Upper lobe of left lung (tissue), 4 donors: ENCODE measurements around the gene GAB2.

Experiments
- POLR2A ChIP-seq, 4 donors: fragments of 450-650 bp; IDR thresholded peaks; one replicate each; pipeline ENCODE4 v1.5.1; 2016 to 2017; ENCODE audit warnings: antibody characterized with exemption in 4 of 4, mild to moderate bottlenecking in 2 of 4
- POLR2AphosphoS5 ChIP-seq, 2 donors: sonication (generic); formaldehyde crosslinking; IDR thresholded peaks; one replicate each; pipeline ENCODE4 v1.5.1; 2017; ENCODE audit warnings: antibody characterized with exemption in 2 of 2
- TF ChIP-seq, protein P1 (sequence below), 6 experiments: fragments of 450-650 bp in 4 of 6; fragments of 200-600 bp in 2 of 6; sonication (generic) in 2 of 6; IDR thresholded peaks; one replicate each; pipeline ENCODE4 v1.5.1; 2016 to 2019; ENCODE audit warnings: antibody characterized with exemption in 6 of 6

GRCh38 chr11:78391424-78391823, 26.2 kb downstream of the GAB2 start:
- TF ChIP-seq POLR2A (IDR thresholded peaks at IDR 0.05) (no peak), POLR2AphosphoS5 (IDR thresholded peaks at IDR 0.05) (no peak)
- TF ChIP-seq, protein P1, sequence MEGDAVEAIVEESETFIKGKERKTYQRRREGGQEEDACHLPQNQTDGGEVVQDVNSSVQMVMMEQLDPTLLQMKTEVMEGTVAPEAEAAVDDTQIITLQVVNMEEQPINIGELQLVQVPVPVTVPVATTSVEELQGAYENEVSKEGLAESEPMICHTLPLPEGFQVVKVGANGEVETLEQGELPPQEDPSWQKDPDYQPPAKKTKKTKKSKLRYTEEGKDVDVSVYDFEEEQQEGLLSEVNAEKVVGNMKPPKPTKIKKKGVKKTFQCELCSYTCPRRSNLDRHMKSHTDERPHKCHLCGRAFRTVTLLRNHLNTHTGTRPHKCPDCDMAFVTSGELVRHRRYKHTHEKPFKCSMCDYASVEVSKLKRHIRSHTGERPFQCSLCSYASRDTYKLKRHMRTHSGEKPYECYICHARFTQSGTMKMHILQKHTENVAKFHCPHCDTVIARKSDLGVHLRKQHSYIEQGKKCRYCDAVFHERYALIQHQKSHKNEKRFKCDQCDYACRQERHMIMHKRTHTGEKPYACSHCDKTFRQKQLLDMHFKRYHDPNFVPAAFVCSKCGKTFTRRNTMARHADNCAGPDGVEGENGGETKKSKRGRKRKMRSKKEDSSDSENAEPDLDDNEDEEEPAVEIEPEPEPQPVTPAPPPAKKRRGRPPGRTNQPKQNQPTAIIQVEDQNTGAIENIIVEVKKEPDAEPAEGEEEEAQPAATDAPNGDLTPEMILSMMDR (IDR thresholded peaks at IDR 0.05), result no peak
